Naive B cell (primary cell): ENCODE measurements around the gene DUSP2. TPM values are rescaled to one million over a fixed set of nuclear protein-coding genes. Genes with fewer than 3 reads are reported as not detected.

Source experiments
- ATAC-seq, 2 donors: fragments of 150-1000 bp; cut with Tn5 transposase; 2 replicates each; pipeline ENCODE4 v1.10.0; 2021; ENCODE audit warnings: low read depth in 2 of 2, mild to moderate bottlenecking in 2 of 2, moderate library complexity in 2 of 2
- DNase-seq: peaks from one replicate; pipeline ENCODE4 v3.0.0; 2022
- H3K27ac Mint-ChIP-seq, 6 donors: one replicate each; pipeline ENCODE4 v1.8.0; 2020 to 2022; ENCODE audit warnings: mild to moderate bottlenecking in 6 of 6, mixed read lengths in 6 of 6, moderate library complexity in 5 of 6, inconsistent platforms in 2 of 6
- H3K27me3 Mint-ChIP-seq, 3 donors: one replicate each; pipeline ENCODE4 v1.8.0; 2021 to 2022; ENCODE audit warnings: mixed read lengths in 3 of 3, mild to moderate bottlenecking in 1 of 3
- H3K36me3 Mint-ChIP-seq, 2 donors: one replicate each; pipeline ENCODE4 v1.8.0; 2020 to 2022; ENCODE audit warnings: mixed read lengths in 2 of 2, inconsistent platforms in 1 of 2, mild to moderate bottlenecking in 1 of 2
- H3K4me1 Mint-ChIP-seq, 3 donors: one replicate each; pipeline ENCODE4 v1.8.0; 2020 to 2022; ENCODE audit warnings: mixed read lengths in 3 of 3, inconsistent platforms in 1 of 3, mild to moderate bottlenecking in 1 of 3, moderate library complexity in 1 of 3
- H3K4me3 Mint-ChIP-seq, 8 donors: one replicate each; pipeline ENCODE4 v1.8.0; 2020 to 2022; ENCODE audit warnings: mild to moderate bottlenecking in 8 of 8, mixed read lengths in 8 of 8, moderate library complexity in 8 of 8, inconsistent platforms in 2 of 8
- H3K9me3 Mint-ChIP-seq, 7 donors: one replicate each; pipeline ENCODE4 v1.8.0; 2020 to 2022; ENCODE audit warnings: mixed read lengths in 7 of 7, mild to moderate bottlenecking in 5 of 7, inconsistent platforms in 2 of 7, moderate library complexity in 1 of 7
- polyA plus RNA-seq, 6 donors: library from polyadenylated mRNA; unstranded; fragments of 300-500 nt; fragmentation: Illumina TruSeq; gene quantifications; one replicate each; pipeline ENCODE4 v1.2.3, GENCODE V29; 2021; ENCODE audit warnings: low read depth in 6 of 6

DUSP2 gene
- polyA plus RNA-seq, 6 donors from 2014 or later: 56.3 to 220 (median 95.9) TPM

- Mint-ChIP-seq H3K4me1 (peaks cover 0 to 3% (median 0%) of the 10 kb centered on the region in 3 donors), H3K27me3 (peaks cover 5 to 13% (median 5%) of the 10 kb centered on the region in 3 donors), H3K4me3 (no peak overlapping the region)
Observed at GRCh38 chr2:96128456-96128855, 16.8 kb downstream of the DUSP2 start.

DNA sequence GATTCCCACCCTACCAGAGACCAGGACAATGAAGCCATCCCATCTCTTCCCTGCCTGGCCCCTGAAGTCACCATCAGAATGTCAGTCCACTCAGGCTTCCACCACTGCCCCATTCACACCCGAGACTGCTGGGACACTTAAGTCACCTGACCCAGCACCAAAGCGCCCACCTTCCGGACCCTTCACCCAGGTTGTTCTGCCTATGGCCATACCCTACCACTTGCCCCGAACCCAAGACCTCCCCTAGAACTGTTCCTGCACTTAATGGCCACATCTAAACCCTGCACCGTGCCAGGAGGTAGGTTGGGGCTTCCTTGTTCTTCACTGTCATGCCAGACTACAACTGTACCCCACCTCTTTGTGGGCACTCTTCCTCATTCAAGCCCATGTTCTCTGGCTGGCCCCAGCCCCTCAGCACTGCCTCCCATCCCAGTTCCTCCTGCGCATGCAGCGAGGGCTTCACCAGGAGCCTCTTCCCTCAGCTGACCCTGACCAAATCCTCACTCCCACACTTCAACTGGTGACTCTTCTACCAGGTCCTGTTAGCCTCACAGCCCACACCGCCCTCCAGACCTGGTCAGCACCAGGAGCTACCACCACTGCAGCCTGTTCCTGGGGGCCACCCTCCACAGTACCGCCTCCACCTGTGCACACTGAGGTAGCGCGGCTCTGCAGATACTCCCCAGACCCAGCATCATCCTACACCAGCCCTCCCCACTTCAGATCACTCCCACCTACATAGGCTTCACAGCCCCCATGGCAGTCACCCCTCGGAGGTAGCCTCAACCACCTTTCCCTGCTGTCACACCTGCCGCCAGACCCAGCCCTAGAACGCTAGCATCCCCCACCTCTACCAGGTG is 20.6 kb downstream of the DUSP2 start:
- Mint-ChIP-seq H3K27me3 (peaks cover 12 to 41% (median 35%) of the 10 kb centered on the region in 3 donors), H3K27ac (peak overlapping the region in 1 of 6 donors; percentile 16), H3K4me3 (peak overlapping the region in 1 of 8 donors; percentile 30), H3K36me3 (peaks cover 6 to 14% of the 10 kb centered on the region in 2 donors), H3K4me1 (peaks cover 11 to 17% (median 12%) of the 10 kb centered on the region in 3 donors), H3K9me3 (no peaks in the 10 kb centered on the region)
- DNase-seq (no peak), ATAC-seq (no peak)

More at GRCh38 chr2:96128456-96128855, 16.8 kb downstream of the DUSP2 start:
- ATAC-seq (no peak), DNase-seq (no peak)
- Mint-ChIP-seq H3K27ac (no peak overlapping the region), H3K36me3 (peaks cover 6 to 14% of the 10 kb centered on the region in 2 donors), H3K9me3 (no peaks in the 10 kb centered on the region)

GRCh38 chr2:96123936-96124335 is 21.3 kb downstream of the DUSP2 start:
- H3K27ac Mint-ChIP-seq: no peak overlapping the region
- DNase-seq: no peak
- H3K4me3 Mint-ChIP-seq: no peak overlapping the region
- ATAC-seq: no peak
- peaks cover 6 to 14% of the 10 kb centered on the region in 2 donors for H3K36me3 Mint-ChIP-seq
- H3K4me1 Mint-ChIP-seq: peaks cover 12 to 17% (median 12%) of the 10 kb centered on the region in 3 donors
- no peaks in the 10 kb centered on the region for H3K9me3 Mint-ChIP-seq
- peaks cover 13 to 48% (median 42%) of the 10 kb centered on the region in 3 donors for H3K27me3 Mint-ChIP-seq

- H3K27ac Mint-ChIP-seq: no peak overlapping the region
- ATAC-seq (no peak), DNase-seq (no peak)
- H3K4me1 Mint-ChIP-seq: peaks cover 12 to 17% (median 12%) of the 10 kb centered on the region in 3 donors
- H3K36me3 Mint-ChIP-seq: peaks cover 6 to 14% of the 10 kb centered on the region in 2 donors
- H3K9me3 Mint-ChIP-seq: no peaks in the 10 kb centered on the region
- H3K4me3 Mint-ChIP-seq: no peak overlapping the region
- H3K27me3 Mint-ChIP-seq: peaks cover 16 to 54% (median 48%) of the 10 kb centered on the region in 3 donors
Observed at GRCh38 chr2:96123290-96123689, 21.9 kb downstream of the DUSP2 start.

DNA sequence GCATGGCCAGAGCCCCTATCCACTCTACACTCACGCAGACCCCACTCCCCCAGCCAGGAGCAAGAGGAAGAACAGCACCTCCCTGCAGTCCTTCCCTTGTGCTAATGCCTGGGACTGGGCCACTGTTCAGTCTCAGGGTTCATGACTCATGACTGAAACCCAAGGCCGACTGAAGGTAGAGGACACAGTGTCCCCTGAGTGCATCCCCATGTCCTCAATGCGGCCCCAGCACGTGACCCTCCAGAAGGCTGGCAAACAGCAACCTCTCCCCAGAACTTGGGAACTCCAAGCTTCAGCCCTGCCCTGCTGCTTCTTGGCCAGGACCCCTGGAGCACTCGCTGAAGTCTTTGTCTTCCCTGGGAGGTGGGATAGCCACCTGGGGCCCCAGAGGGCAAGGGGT is 22.8 kb downstream of the DUSP2 start:
- Mint-ChIP-seq H3K4me3 (no peak overlapping the region), H3K27ac (no peak overlapping the region), H3K9me3 (no peaks in the 10 kb centered on the region), H3K27me3 (peaks cover 16 to 59% (median 56%) of the 10 kb centered on the region in 3 donors), H3K4me1 (peaks cover 19 to 22% (median 19%) of the 10 kb centered on the region in 3 donors), H3K36me3 (peaks cover 6 to 14% of the 10 kb centered on the region in 2 donors)
- ATAC-seq: no peak
- DNase-seq: no peak

DNA sequence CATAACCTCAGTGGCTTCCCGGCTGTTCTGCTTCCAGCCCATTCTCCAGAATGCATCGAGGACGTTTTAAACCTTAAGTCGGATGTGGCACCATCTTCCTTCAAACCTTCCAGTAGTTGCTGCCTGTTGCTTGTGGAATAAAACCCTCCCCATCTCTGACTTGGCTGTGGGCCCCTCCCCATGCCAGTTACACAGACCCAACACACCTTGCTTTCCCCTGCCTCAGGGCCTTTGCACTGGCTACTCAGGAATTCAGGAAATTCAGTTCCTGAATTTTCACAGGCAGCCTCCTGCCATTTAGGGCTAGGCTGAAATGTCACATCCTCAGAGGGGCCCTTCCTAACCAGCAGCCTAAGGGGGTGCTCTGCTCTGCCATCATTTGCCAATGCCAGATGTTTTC is 23.8 kb downstream of the DUSP2 start:
- ATAC-seq: no peak
- Mint-ChIP-seq H3K9me3 (no peaks in the 10 kb centered on the region), H3K4me3 (no peak overlapping the region), H3K36me3 (peaks cover 6 to 14% of the 10 kb centered on the region in 2 donors), H3K4me1 (peaks cover 22 to 25% (median 22%) of the 10 kb centered on the region in 3 donors), H3K27ac (peak overlapping the region in 2 of 6 donors; percentile 3 to 62), H3K27me3 (peaks cover 16 to 59% (median 56%) of the 10 kb centered on the region in 3 donors)
- DNase-seq: no peak

DNA sequence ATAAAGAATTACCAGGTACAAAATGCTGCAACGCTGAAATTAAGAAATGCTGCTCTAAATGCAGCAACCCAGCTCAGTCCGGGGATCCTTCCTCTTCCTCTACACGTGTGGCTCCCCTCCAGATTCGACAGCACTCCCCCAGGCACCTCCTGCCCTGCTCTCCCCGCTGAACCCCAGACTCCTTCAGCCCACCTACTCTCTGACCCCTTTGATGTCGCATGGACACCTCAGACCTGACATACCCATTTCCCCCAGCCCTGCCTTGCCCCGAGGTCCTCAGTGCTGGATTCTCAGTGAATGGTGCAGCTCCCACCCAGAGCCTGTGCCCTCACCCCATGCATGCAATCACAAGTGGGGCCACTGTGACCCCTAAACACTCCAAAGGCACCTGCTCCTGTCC is 24.2 kb downstream of the DUSP2 start:
- ATAC-seq (no peak), DNase-seq (no peak)
- H3K4me1 Mint-ChIP-seq: peaks cover 22 to 26% (median 23%) of the 10 kb centered on the region in 3 donors
- peaks cover 2 to 14% of the 10 kb centered on the region in 2 donors for H3K36me3 Mint-ChIP-seq
- H3K27ac Mint-ChIP-seq: peak overlapping the region in 2 of 6 donors; percentile 62 to 72
- H3K9me3 Mint-ChIP-seq: no peaks in the 10 kb centered on the region
- H3K27me3 Mint-ChIP-seq: peaks cover 16 to 60% (median 57%) of the 10 kb centered on the region in 3 donors
- H3K4me3 Mint-ChIP-seq: peak overlapping the region in 1 of 8 donors; percentile 45

GRCh38 chr2:96120091-96120720 is 25.0 kb downstream of the DUSP2 start:
- ATAC-seq (no peak), DNase-seq (no peak)
- peak overlapping the region in 4 of 8 donors; percentile 21 to 81 (median 74) for H3K4me3 Mint-ChIP-seq
- H3K36me3 Mint-ChIP-seq: peaks cover 0 to 9% of the 10 kb centered on the region in 2 donors
- peaks cover 14 to 64% (median 61%) of the 10 kb centered on the region in 3 donors for H3K27me3 Mint-ChIP-seq
- peaks cover 29 to 31% (median 31%) of the 10 kb centered on the region in 3 donors for H3K4me1 Mint-ChIP-seq
- H3K9me3 Mint-ChIP-seq: no peaks in the 10 kb centered on the region
- H3K27ac Mint-ChIP-seq: peak overlapping the region in 1 of 6 donors; percentile 83

GRCh38 chr2:96119389-96119751 is 25.9 kb downstream of the DUSP2 start:
- Mint-ChIP-seq H3K27ac (peak overlapping the region in 2 of 6 donors; percentile 7 to 19), H3K27me3 (peaks cover 11 to 61% (median 57%) of the 10 kb centered on the region in 3 donors), H3K36me3 (peaks cover 0 to under 1% of the 10 kb centered on the region in 2 donors), H3K4me1 (peaks cover 30 to 32% (median 31%) of the 10 kb centered on the region in 3 donors), H3K9me3 (no peaks in the 10 kb centered on the region), H3K4me3 (peak overlapping the region in 3 of 8 donors; percentile 23 to 74 (median 29))
- ATAC-seq (no peak), DNase-seq (no peak)

DNA sequence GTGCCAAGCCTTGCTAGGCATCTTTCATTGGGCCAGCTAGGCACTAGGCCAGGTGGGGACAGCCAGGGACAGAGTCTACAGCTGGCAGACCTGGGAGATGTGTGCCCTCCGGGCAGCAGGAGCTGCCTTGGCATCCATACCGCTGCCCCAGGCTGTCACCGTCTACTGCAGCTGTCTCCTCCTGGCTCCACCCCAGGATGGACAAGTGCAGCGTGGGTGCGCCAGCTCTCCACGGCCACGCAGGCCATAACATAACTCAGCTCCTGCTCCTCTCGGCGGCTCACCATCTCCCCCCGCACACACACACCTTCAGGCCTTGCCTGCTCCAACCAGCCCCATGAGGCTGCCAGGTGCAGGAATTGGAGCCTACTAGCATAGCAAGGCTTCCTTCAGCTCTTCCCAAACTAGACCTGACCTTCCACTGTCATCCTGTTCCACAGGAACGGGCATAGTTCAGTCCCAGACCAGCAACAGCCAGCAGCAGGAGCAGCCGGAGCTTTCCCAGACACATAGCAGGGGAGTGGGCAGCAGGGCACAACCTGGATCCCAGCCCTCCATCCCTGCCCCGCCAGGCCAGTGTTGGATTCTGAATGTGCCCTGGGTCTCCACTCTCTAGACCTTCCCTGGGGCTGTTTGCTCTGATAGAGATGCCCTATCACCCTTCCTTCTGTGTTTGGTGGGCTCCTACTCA is 26.4 kb downstream of the DUSP2 start:
- ATAC-seq (no peak), DNase-seq (no peak)
- Mint-ChIP-seq H3K27ac (peak overlapping the region in 2 of 6 donors; percentile 7 to 88), H3K36me3 (no peaks in the 10 kb centered on the region), H3K4me1 (peaks cover 30 to 32% (median 31%) of the 10 kb centered on the region in 3 donors), H3K4me3 (peak overlapping the region in 5 of 8 donors; percentile 16 to 74 (median 53)), H3K27me3 (peaks cover 11 to 61% (median 56%) of the 10 kb centered on the region in 3 donors), H3K9me3 (no peaks in the 10 kb centered on the region)

GRCh38 chr2:96117701-96118588 is 27.3 kb downstream of the DUSP2 start:
- no peaks in the 10 kb centered on the region for H3K9me3 Mint-ChIP-seq
- H3K4me1 Mint-ChIP-seq: peaks cover 30 to 32% (median 31%) of the 10 kb centered on the region in 3 donors
- DNase-seq (no peak), ATAC-seq (no peak)
- peak overlapping the region; percentile 68 to 85 (median 74) for H3K4me3 Mint-ChIP-seq
- H3K27me3 Mint-ChIP-seq: peaks cover 11 to 61% (median 56%) of the 10 kb centered on the region in 3 donors
- peak overlapping the region in 2 of 6 donors; percentile 56 to 95 for H3K27ac Mint-ChIP-seq
- H3K36me3 Mint-ChIP-seq: no peaks in the 10 kb centered on the region

GRCh38 chr2:96116879-96117533 is 28.2 kb downstream of the DUSP2 start:
- peak overlapping the region; percentile 58 to 85 (median 74) for H3K4me3 Mint-ChIP-seq
- H3K36me3 Mint-ChIP-seq: no peaks in the 10 kb centered on the region
- no peaks in the 10 kb centered on the region for H3K9me3 Mint-ChIP-seq
- peak; percentile 69 for DNase-seq
- peak; percentile 81 to 82 for ATAC-seq
- peaks cover 30 to 32% (median 31%) of the 10 kb centered on the region in 3 donors for H3K4me1 Mint-ChIP-seq
- peaks cover 11 to 55% (median 51%) of the 10 kb centered on the region in 3 donors for H3K27me3 Mint-ChIP-seq
- H3K27ac Mint-ChIP-seq: peak overlapping the region in 2 of 6 donors; percentile 44 to 56
